Common myeloid progenitor, CD34-positive (primary cell): ENCODE data around the gene TSPAN7.

Experiments used
- CTCF ChIA-PET: fragments of 350-600 bp; sonication (Branson Sonifier 250); formaldehyde crosslinking; loops from one replicate; lab custom pipeline; 2021; ENCODE audit warnings: antibody characterized with exemption; lab: Charles Lee
- POLR2A ChIA-PET: fragments of 350-600 bp; sonication (Branson Sonifier 250); formaldehyde crosslinking; loops from one replicate; lab custom pipeline; 2021; ENCODE audit warnings: antibody characterized with exemption; lab: Charles Lee
- DNase-seq, 3 donors: peaks; one replicate each; pipeline versions ENCODE4 v3.0.0 to v3.0.0-alpha.2; 2013
- H3K27ac ChIP-seq, 2 experiments: 1 replicate in 1 of 2; 2 replicates in 1 of 2; pipeline ENCODE4 v1.7.0; 2013; ENCODE audit warnings: inconsistent platforms in 2 of 2, low read length in 2 of 2, mild to moderate bottlenecking in 2 of 2, low read depth in 1 of 2, moderate library complexity in 1 of 2; ENCODE audit not compliant: severe bottlenecking in 2 of 2, insufficient read depth in 1 of 2, poor library complexity in 1 of 2
- H3K27me3 ChIP-seq, 5 experiments: replicated peaks in 2 of 5; 1 replicate in 3 of 5; 2 replicates in 2 of 5; pipeline versions ENCODE4 v1.6.1 to v1.7.0; 2013; ENCODE audit warnings: low read length in 4 of 5, mild to moderate bottlenecking in 2 of 5, moderate library complexity in 2 of 5, inconsistent platforms in 1 of 5; ENCODE audit not compliant: insufficient read depth in 5 of 5, control insufficient read depth in 4 of 5
- H3K36me3 ChIP-seq, 4 experiments: 1 replicate in 2 of 4; 2 replicates in 2 of 4; pipeline versions ENCODE4 v1.6.1 to v1.7.0; 2013; ENCODE audit warnings: low read length in 3 of 4, control low read depth in 1 of 4, mild to moderate bottlenecking in 1 of 4; ENCODE audit not compliant: control insufficient read depth in 4 of 4, insufficient read depth in 4 of 4
- H3K4me1 ChIP-seq, 4 experiments: 1 replicate in 3 of 4; 2 replicates in 1 of 4; pipeline versions ENCODE4 v1.6.1 to v1.7.1; 2013; ENCODE audit warnings: low read length in 3 of 4, mild to moderate bottlenecking in 3 of 4, control low read depth in 1 of 4, inconsistent platforms in 1 of 4, moderate library complexity in 1 of 4; ENCODE audit not compliant: control insufficient read depth in 4 of 4, insufficient read depth in 4 of 4; ENCODE audit errors: control extremely low read depth in 1 of 4
- H3K4me3 ChIP-seq, 7 experiments: 1 replicate in 4 of 7; 2 replicates in 3 of 7; pipeline versions ENCODE4 v1.5.1 to v1.7.0; 2013; ENCODE audit warnings: mild to moderate bottlenecking in 7 of 7, low read length in 6 of 7, moderate library complexity in 6 of 7, inconsistent platforms in 2 of 7, low read depth in 2 of 7, control low read depth in 1 of 7; ENCODE audit not compliant: insufficient read depth in 4 of 7, control insufficient read depth in 1 of 7; ENCODE audit errors: extremely low read depth in 1 of 7
- H3K9me3 ChIP-seq, 5 experiments: 1 replicate in 4 of 5; 2 replicates in 1 of 5; pipeline versions ENCODE4 v1.6.1 to v1.7.1; 2013; ENCODE audit warnings: low read length in 4 of 5, mild to moderate bottlenecking in 2 of 5, inconsistent platforms in 1 of 5, low read depth in 1 of 5, moderate library complexity in 1 of 5; ENCODE audit not compliant: control insufficient read depth in 4 of 5, insufficient read depth in 2 of 5; ENCODE audit errors: control extremely low read depth in 1 of 5
- WGBS: methylation state at CpG from one replicate; pipeline ENCODE4 v1.1.5; 2013; ENCODE audit not compliant: insufficient coverage; 5-methylcytosine and 5-hydroxymethylcytosine counted together

Gene TSPAN7

DNA sequence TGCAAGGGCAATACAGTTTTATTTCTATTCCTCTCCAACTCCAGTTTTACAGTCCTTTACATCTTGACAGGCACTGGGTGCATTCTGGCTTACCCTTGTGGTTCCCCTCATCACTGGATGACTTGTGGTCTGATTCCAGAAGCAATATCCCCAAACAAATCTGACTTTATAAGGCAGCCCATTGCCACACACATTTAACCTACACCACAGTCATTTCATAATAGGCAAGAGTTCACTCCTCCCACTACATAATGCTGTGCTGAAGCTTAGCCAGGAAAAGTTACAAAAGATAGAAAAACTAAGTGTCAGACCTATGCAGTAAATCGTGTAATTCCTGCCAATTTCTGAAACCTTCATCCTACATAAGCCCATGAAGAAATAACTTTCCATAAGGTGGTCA, 157.0 kb downstream of the TSPAN7 start:
- peaks cover 0 to 2% (median 0%) of the 10 kb centered on the region in 5 experiments for H3K9me3 ChIP-seq
- H3K27me3 ChIP-seq = no peaks in the 10 kb centered on the region
- ChIA-PET POLR2A (no interaction called here), CTCF (interaction anchor here (0.8 to 1.8 kb wide), 3 partner anchors 11 to 39 kb away, joined by 3 to 8 read pairs (median 3); no protein-coding TSS in a partner anchor)
- WGBS = no CpG with 5 or more reads among the region's 1 CpG
- H3K27ac ChIP-seq = no peak overlapping the region
- no peak overlapping the region for H3K4me3 ChIP-seq
- peak in 2 of 3 donors; percentile 6 to 9 for DNase-seq
- no peaks in the 10 kb centered on the region for H3K36me3 ChIP-seq
- H3K4me1 ChIP-seq = no peaks in the 10 kb centered on the region

DNA sequence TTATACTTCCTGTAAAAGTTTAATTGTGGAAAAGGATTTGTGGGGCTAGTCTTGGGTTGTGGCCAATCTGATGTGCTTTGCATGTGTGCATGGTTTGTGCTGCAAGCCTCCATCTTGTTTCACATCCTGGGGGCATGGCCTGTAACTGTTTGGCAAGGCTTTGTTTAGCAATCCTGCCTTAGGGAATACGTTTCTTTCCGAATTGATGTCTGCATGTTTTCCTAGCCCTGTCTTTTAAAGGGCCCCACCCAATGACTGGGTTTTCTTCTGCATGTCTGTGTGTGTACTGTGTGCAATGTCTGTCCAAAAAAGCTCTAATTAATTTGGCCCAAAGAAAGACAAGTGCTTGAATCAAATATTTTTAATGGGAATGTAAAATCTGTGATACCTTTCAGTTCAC, 165.3 kb downstream of the TSPAN7 start:
- Histone ChIP-seq H3K36me3 (no peaks in the 10 kb centered on the region), H3K27ac (no peak overlapping the region), H3K4me3 (no peak overlapping the region), H3K9me3 (no peaks in the 10 kb centered on the region), H3K27me3 (no peaks in the 10 kb centered on the region), H3K4me1 (no peaks in the 10 kb centered on the region)
- ChIA-PET POLR2A (no interaction called here), CTCF (no interaction called here)
- DNase-seq = no peak
- WGBS = 71% methylated on average over 2 of the region's 2 CpGs

DNA sequence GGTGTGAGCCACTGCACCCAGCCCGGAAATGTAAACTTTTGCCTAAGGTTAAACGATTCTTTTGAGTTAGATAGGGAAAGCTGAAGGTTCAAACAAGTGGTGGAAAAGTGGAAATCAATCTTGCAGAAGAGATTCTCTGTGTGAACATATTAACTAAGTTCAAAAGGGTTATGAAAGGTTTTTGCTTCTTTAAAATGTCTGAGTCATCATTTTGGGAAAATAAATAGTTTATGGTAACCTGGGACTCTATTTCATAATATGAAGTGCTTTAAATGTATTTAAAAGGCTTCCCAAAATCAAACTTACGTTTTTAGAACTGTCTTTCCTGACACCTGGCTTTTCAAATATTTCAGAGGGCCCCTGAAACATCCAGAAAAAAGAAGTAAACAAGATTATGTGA, 166.3 kb downstream of the TSPAN7 start:
- H3K36me3 ChIP-seq = no peaks in the 10 kb centered on the region
- H3K4me3 ChIP-seq = no peak overlapping the region
- 83% methylated on average over 2 of the region's 3 CpGs for WGBS
- no peaks in the 10 kb centered on the region for H3K9me3 ChIP-seq
- H3K27ac ChIP-seq = no peak overlapping the region
- no peak for DNase-seq
- H3K4me1 ChIP-seq = no peaks in the 10 kb centered on the region
- CTCF ChIA-PET = no interaction called here
- H3K27me3 ChIP-seq = no peaks in the 10 kb centered on the region
- POLR2A ChIA-PET = no interaction called here

DNA sequence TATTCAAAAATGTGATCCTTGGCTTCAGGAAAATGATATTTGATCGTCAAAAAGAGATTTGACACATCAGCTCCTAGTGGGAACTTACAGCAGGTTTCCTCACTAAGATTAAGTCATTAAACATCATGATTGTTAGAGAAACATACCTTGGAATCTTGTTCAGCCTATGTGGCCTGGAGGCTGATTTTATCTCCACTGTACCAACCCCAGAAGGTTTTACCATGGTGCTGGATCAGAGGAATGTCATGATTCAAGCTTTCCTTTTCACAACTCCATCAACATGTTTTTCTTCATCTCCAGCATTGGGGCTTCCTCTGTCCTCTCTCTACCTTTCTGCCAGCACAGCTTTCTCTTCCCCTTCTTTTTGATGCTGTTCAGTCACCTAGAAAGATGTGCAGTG, 171.5 kb downstream of the TSPAN7 start:
- H3K36me3 ChIP-seq = no peaks in the 10 kb centered on the region
- no CpG with 5 or more reads among the region's 1 CpG for WGBS
- H3K4me3 ChIP-seq = no peak overlapping the region
- ChIA-PET CTCF (no interaction called here), POLR2A (no interaction called here)
- no peaks in the 10 kb centered on the region for H3K4me1 ChIP-seq
- H3K27me3 ChIP-seq = no peaks in the 10 kb centered on the region
- no peaks in the 10 kb centered on the region for H3K9me3 ChIP-seq
- no peak for DNase-seq
- H3K27ac ChIP-seq = no peak overlapping the region
